MM.1S (cell line): ENCODE data around the gene FAM216B.

Experiments
- CTCF ChIP-seq: fragments of 300-600 bp; sonication (generic); IDR thresholded peaks from 2 replicates; pipeline ENCODE4 v1.5.1; 2016; ENCODE audit warnings: antibody characterized with exemption, low read length, mixed read lengths
- EZH2phosphoT487 ChIP-seq: fragments of 300-600 bp; sonication (generic); IDR thresholded peaks from 2 replicates; pipeline ENCODE4 v1.6.1; 2018; ENCODE audit warnings: antibody characterized with exemption, low read length

GRCh38 chr13:42746866-42747265 lies 34.5 kb upstream of the FAM216B start:
- TF ChIP-seq EZH2phosphoT487 (no peak), CTCF (no peak)
